GM03348 (cell line): ENCODE measurements around the gene CR2.
"Not testable (repeated sequence)": the region's sequence is repeated elsewhere in the genome, so short reads cannot be mapped to it uniquely, and the experiment has no call there.

Experiments
- DNase-seq: peaks from one replicate; pipeline ENCODE4 v3.0.0; 2012; ENCODE audit warnings: low spot score

CR2 gene

GRCh38 chr1:207444514-207445217 is 9.5 kb upstream of the CR2 start:
- no peak for DNase-seq

- DNase-seq = no peak
Measured at GRCh38 chr1:207453710-207454045, 450 bp upstream of the CR2 start.

GRCh38 chr1:207455183-207455754 is 1.1 kb downstream of the CR2 start:
- DNase-seq = no peak

GRCh38 chr1:207458414-207458813 is 4.3 kb downstream of the CR2 start:
- DNase-seq = no peak

GRCh38 chr1:207459008-207459407 is 4.9 kb downstream of the CR2 start:
- DNase-seq = no peak

GRCh38 chr1:207461649-207462048 is 7.5 kb downstream of the CR2 start:
- DNase-seq = no peak

DNA sequence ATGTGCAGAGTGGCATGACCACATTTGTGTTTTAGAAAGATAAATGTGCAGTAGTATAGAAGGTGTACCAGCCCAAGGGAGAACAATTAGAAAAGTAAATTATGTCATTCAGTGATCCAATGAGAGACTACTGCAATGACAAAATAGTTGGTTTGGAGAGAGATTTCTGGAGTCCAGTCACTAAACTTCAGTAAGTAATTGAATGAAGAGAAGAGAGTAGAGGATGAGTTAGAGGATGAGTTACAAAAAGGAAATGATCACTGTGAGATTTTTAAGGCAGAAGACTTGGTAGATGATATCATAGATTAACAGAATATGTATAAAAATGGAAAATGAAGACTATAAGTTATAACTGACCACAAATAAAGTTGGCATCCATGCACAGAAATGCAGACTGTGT is 8.4 kb downstream of the CR2 start:
- no peak for DNase-seq

GRCh38 chr1:207463021-207463420 is 8.9 kb downstream of the CR2 start:
- no peak for DNase-seq

GRCh38 chr1:207463571-207463970 is 9.4 kb downstream of the CR2 start:
- DNase-seq = no peak

DNA sequence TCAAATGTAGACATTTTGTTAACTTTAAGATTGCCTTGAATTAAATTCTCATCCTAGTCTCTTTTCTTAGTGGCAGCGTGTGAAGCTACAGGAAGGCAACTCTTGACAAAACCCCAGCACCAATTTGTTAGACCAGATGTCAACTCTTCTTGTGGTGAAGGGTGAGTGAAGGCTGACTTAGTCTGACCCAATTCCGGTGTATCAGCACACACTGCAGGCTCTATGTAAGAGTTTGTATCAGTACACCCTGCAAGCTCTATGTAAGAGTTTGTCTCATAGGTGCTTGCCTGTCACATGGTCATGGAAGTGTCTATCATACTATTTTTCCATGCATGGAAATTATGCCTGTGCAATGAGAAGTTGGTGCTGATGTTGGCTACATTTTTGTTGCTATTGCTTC is 16.8 kb downstream of the CR2 start:
- no peak for DNase-seq

GRCh38 chr1:207474210-207474609 is 20.1 kb downstream of the CR2 start:
- no peak for DNase-seq

DNA sequence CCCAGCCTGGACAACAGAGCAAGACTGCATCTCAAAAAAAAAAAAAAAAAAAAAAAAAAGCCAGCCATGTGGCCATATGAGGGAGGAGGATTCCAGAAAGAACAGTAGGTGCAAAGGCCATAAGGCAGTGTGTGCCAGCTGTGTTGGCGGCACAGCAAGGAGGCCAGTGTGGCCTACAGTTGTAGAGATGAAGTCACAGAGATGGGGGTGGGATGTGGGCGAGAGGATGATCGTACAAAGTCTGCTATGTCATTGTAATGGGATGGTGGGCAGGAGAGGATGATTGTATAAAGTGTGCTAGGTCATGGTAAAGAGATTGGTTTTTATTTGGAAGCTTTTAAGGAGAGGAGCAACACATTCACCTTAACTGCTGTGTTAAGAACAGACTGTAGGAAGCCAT is 32.1 kb downstream of the CR2 start:
- DNase-seq = no peak

DNA sequence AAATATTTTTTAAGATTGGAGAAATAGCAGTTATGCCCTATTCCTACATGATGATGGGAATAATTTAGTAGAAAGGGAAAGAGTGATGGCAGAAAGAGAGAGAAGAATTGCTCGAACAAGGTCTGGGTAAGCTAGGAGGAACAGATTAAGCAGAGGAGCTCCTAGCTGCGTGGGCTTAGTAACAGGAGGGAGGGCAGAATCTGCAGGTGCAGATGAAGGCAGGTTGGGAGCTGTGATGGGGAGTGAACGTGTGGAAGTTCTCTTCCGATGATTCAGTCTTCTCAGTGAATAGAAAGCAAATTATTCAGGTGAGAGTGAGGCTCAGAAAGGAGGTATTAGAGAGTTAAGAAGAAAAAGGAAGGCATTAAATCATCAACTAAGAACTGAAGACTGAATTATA is 33.5 kb downstream of the CR2 start:
- no peak for DNase-seq

- no peak for DNase-seq
Measured at GRCh38 chr1:207493212-207493611, 39.1 kb downstream of the CR2 start.

DNA sequence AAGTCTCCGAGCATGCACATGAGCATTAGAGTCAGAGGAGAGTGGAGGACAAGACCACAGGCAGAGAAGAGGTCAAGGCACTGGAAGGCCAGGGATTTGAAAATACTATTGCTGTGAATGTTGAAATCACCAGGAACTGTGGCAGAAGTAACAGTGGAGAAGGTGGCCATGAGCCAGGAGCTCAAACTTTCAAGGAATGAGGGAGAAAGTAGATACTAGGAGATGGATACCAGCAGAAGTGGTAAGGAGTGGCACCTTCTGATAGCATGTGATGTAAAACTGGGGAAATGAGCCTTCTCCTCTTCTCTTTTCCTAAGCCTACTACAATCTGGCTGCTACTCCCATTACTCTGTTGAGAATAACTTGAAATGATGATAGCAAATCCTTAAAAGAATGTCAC is 40.0 kb downstream of the CR2 start:
- no peak for DNase-seq

GRCh38 chr1:207495281-207495680 is 41.2 kb downstream of the CR2 start:
- DNase-seq = not testable (repeated sequence)

- peak; percentile 28 for DNase-seq
Measured at GRCh38 chr1:207495801-207496792, 42.0 kb downstream of the CR2 start, which contains the start of gene CR1. Gene CR1 (plus strand): TSS chr1:207496157. CDS start chr1:207496268, 111 bp downstream.

GRCh38 chr1:207497941-207498340 is 43.8 kb downstream of the CR2 start:
- DNase-seq = no peak

DNA sequence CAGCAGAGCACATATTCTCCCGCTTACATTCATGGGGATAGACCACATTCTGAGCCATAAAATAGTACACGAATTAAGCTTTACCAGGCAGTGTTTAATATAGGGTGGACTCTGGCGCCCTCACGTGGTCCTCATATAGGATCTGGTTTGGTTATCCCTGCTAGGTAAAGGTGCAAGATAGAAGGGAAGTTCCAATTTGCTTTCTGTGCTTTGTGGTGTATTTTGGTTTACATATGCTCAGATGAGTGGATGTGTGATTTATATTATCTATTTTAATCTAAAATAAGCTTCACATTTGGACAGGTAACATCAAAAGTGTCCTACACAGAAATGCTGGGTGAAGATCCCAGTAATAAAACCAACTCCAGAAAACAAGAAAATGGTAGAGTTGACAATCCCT is 45.4 kb downstream of the CR2 start:
- DNase-seq = peak; percentile 71

DNA sequence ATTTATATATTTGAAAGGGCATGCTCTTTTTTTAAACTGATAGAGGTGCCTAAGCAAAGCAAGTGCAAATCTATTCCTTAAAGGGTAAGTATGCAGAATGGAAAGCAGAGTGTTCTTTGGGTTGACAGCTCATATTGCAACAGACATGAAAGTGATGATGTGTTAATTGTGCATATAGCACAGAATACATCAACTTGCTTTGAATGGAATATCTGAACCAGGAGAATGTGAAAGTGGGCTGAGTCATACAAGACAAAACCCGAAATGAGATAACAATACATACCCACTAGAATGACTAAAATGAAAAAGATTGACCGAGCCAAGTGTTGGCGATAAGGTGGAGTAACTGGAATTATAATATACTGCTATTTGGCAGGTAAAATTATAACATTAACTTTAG is 46.2 kb downstream of the CR2 start:
- no peak for DNase-seq

DNA sequence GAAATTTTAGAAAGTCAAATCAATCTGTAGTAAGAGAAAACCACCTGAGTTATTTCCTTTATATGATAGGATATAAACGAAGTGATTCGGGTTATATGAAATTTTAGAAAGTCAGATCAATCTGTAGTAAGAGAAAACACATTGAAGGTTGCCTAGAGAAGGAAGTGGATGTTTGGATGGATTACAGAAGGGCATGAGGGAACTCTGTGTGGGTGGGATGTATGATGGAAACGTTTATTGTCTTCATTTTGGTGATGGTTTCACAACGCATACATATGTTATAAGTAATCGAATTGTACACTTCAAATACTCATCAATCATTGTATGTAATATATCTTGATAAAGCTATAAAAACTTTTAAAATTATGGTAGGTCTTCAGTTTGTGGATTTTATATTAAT is 46.9 kb downstream of the CR2 start:
- no peak for DNase-seq

- no peak for DNase-seq
Measured at GRCh38 chr1:207502726-207503125, 48.6 kb downstream of the CR2 start.

GRCh38 chr1:207503950-207504349 is 49.8 kb downstream of the CR2 start:
- DNase-seq = no peak
